ENCODE results near the gene MMEL1. TPM values are rescaled to one million over a fixed set of nuclear protein-coding genes. Genes with fewer than 3 reads are reported as not detected.
"Not testable (repeated sequence)": the region's sequence is repeated elsewhere in the genome, so short reads cannot be mapped to it uniquely, and the experiment has no call there.

The MMEL1 gene
- total and polyA plus RNA-seq, 2 of the 13 experiments (the other 11 are each of a cell fraction or from before 2014, with no cell fraction given), result 0.48 TPM; not detected in 1

DNA sequence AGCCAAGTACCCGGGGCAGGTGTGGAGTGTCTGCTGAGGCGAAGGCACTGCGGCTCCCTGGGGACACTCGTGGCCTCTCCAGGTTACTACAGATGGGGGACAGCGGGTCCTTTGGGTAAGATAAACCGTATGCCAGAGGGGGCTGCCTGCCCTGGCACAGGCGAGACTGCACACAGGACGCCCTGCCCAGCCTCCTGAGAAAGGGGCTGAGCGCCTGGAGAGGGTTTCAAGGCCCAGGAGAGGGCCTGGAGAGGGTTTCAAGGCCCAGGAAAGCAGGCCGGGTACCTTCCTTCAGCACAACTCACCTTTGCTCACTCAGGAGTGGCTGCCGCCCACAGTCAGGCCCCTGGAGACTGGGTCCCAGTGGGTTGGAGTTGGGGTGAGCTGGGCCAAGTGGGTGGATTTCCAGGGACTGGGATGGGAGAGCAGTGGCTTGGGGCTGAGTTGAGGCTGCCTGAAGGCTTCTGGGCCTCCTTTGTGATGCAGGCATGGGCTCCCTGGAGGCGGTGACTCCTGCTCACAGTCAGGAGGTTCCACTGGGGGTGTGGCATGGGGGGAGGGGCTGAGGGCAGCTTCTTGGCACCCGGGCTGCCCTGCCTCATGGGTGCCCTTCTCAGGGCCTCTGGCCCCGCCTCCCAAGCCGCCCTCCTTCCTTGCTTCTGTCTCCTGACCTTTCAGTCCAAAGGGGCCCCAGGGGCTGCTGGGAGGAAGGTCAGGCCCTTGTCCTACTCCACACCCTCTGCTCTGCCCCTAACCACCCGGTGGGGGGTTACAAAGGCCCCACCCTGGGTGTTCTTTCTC, at the start of gene MMEL1 (continued):
- TF ChIP-seq, protein P1, sequence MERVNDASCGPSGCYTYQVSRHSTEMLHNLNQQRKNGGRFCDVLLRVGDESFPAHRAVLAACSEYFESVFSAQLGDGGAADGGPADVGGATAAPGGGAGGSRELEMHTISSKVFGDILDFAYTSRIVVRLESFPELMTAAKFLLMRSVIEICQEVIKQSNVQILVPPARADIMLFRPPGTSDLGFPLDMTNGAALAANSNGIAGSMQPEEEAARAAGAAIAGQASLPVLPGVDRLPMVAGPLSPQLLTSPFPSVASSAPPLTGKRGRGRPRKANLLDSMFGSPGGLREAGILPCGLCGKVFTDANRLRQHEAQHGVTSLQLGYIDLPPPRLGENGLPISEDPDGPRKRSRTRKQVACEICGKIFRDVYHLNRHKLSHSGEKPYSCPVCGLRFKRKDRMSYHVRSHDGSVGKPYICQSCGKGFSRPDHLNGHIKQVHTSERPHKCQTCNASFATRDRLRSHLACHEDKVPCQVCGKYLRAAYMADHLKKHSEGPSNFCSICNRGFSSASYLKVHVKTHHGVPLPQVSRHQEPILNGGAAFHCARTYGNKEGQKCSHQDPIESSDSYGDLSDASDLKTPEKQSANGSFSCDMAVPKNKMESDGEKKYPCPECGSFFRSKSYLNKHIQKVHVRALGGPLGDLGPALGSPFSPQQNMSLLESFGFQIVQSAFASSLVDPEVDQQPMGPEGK (CRISPR knock-in tag; IDR thresholded peaks at IDR 0.05), result 0 out of 2 replicates have a peak, but pooled peaks have one; percentile 23
- 0 out of 2 replicates have a peak, but pooled peaks have one; percentile 25 for TF ChIP-seq RXRA (CRISPR knock-in tag; IDR thresholded peaks at IDR 0.05)
- peak; percentile 22; the same call in 1 of the 2 replicates for TF ChIP-seq MXD1 (CRISPR knock-in tag; IDR thresholded peaks at IDR 0.05)

GRCh38 chr1:2676726-2677125, 43.9 kb upstream of the MMEL1 start:
- H3K27me3 ChIP-seq (ENCODE audit: control insufficient read depth in 1 of 2, insufficient read depth in 2 of 2, low read length in 2 of 2); H3K27ac ChIP-seq (ENCODE audit: extremely low read length, insufficient read depth, low read length); in situ Hi-C loops (cut with HindIII; ENCODE audit: extremely low pct_ligation_motif_present, low pct_unique_long_range_greater_than_20kb); intact Hi-C loops (cut with micrococcal nuclease; ENCODE audit: unreplicated experiment); CTCF ChIA-PET (ENCODE audit: low intra/inter-chr PET ratio, low total read pairs); H3K4me3 ChIP-seq (replicated peaks in 1 of 3; ENCODE audit: insufficient read depth in 1 of 3, low read depth in 2 of 3, low read length in 3 of 3); H3K36me3 ChIP-seq (replicated peaks in 1 of 2; ENCODE audit: control insufficient read depth in 1 of 2, insufficient read depth in 2 of 2, low read length in 2 of 2); H3K79me2 ChIP-seq (ENCODE audit: insufficient read depth, low read length); H3K9me3 ChIP-seq (ENCODE audit: low read length); H3K9ac ChIP-seq (ENCODE audit: insufficient read depth, low read depth, low read length); DNase-seq (ENCODE audit: low spot score); POLR2A ChIA-PET; FAIRE-seq; BruUV-seq (replicated peaks); ATAC-seq; H4K20me1 ChIP-seq (ENCODE audit: insufficient read depth, low read length); H2AFZ ChIP-seq (ENCODE audit: low read length); H3K4me1 ChIP-seq (ENCODE audit: insufficient read depth, low read length); H3K4me2 ChIP-seq (ENCODE audit: low read depth, low read length): not testable (repeated sequence)
- WGBS (ENCODE audit: low lambda C conversion rate), result no CpG with 5 or more reads among the region's 10 CpGs

- H3K27ac ChIP-seq (ENCODE audit: extremely low read length, insufficient read depth, low read length); H3K4me2 ChIP-seq (ENCODE audit: low read depth, low read length); H3K36me3 ChIP-seq (replicated peaks in 1 of 2; ENCODE audit: control insufficient read depth in 1 of 2, insufficient read depth in 2 of 2, low read length in 2 of 2); H2AFZ ChIP-seq (ENCODE audit: low read length); H3K9me3 ChIP-seq (ENCODE audit: low read length); H3K4me1 ChIP-seq (ENCODE audit: insufficient read depth, low read length); BruUV-seq (replicated peaks); H3K4me3 ChIP-seq (replicated peaks in 1 of 3; ENCODE audit: insufficient read depth in 1 of 3, low read depth in 2 of 3, low read length in 3 of 3); H3K79me2 ChIP-seq (ENCODE audit: insufficient read depth, low read length); H4K20me1 ChIP-seq (ENCODE audit: insufficient read depth, low read length); ATAC-seq; H3K9ac ChIP-seq (ENCODE audit: insufficient read depth, low read depth, low read length); FAIRE-seq; DNase-seq (ENCODE audit: low spot score); in situ Hi-C loops (cut with HindIII; ENCODE audit: extremely low pct_ligation_motif_present, low pct_unique_long_range_greater_than_20kb); H3K27me3 ChIP-seq (ENCODE audit: control insufficient read depth in 1 of 2, insufficient read depth in 2 of 2, low read length in 2 of 2); POLR2A ChIA-PET; CTCF ChIA-PET (ENCODE audit: low intra/inter-chr PET ratio, low total read pairs); intact Hi-C loops (cut with micrococcal nuclease; ENCODE audit: unreplicated experiment): not testable (repeated sequence)
- under 1% methylated on average over 8 of the region's 11 CpGs for WGBS (ENCODE audit: low lambda C conversion rate)
Measured at GRCh38 chr1:2671656-2672055, 38.8 kb upstream of the MMEL1 start.

GRCh38 chr1:2659806-2660205, 27.0 kb upstream of the MMEL1 start:
- ATAC-seq; H2AFZ ChIP-seq (ENCODE audit: low read length); H3K36me3 ChIP-seq (replicated peaks in 1 of 2; ENCODE audit: control insufficient read depth in 1 of 2, insufficient read depth in 2 of 2, low read length in 2 of 2); H3K27ac ChIP-seq (ENCODE audit: extremely low read length, insufficient read depth, low read length); POLR2A ChIA-PET; H3K9me3 ChIP-seq (ENCODE audit: low read length); CTCF ChIA-PET (ENCODE audit: low intra/inter-chr PET ratio, low total read pairs); H3K4me1 ChIP-seq (ENCODE audit: insufficient read depth, low read length); H3K4me2 ChIP-seq (ENCODE audit: low read depth, low read length); intact Hi-C loops (cut with micrococcal nuclease; ENCODE audit: unreplicated experiment); BruUV-seq (replicated peaks); H3K4me3 ChIP-seq (replicated peaks in 1 of 3; ENCODE audit: insufficient read depth in 1 of 3, low read depth in 2 of 3, low read length in 3 of 3); FAIRE-seq; H3K79me2 ChIP-seq (ENCODE audit: insufficient read depth, low read length); H3K27me3 ChIP-seq (ENCODE audit: control insufficient read depth in 1 of 2, insufficient read depth in 2 of 2, low read length in 2 of 2); H3K9ac ChIP-seq (ENCODE audit: insufficient read depth, low read depth, low read length); in situ Hi-C loops (cut with HindIII; ENCODE audit: extremely low pct_ligation_motif_present, low pct_unique_long_range_greater_than_20kb); DNase-seq (ENCODE audit: low spot score); H4K20me1 ChIP-seq (ENCODE audit: insufficient read depth, low read length): not testable (repeated sequence)
- WGBS (ENCODE audit: low lambda C conversion rate), result 3% methylated on average over 7 of the region's 8 CpGs

Measured in HepG2 (cell line).